Activated CD8-positive, alpha-beta memory T cell treated with anti-CD3 and anti-CD28 coated beads, Interleukin-2, amount 50 U/mL, for 48 hours (primary cell): ENCODE data around the gene PRSS57.
A peak's percentile ranks its signal among the peaks of the same experiment; 100 is the strongest.

Experiments
- DNase-seq: peaks from one replicate; pipeline ENCODE4 v3.0.0-alpha.2; 2020

PRSS57 gene

GRCh38 chr19:648904-649801 lies 46.1 kb downstream of the PRSS57 start:
- DNase-seq = no peak

GRCh38 chr19:648305-648704 lies 46.9 kb downstream of the PRSS57 start:
- no peak for DNase-seq

- DNase-seq = no peak
Measured at GRCh38 chr19:647566-648284, 47.5 kb downstream of the PRSS57 start.

- DNase-seq = no peak
Measured at GRCh38 chr19:646779-647565, 48.3 kb downstream of the PRSS57 start.

- DNase-seq = no peak
Measured at GRCh38 chr19:645912-646778, 49.1 kb downstream of the PRSS57 start.

GRCh38 chr19:644789-645188 lies 50.5 kb downstream of the PRSS57 start:
- no peak for DNase-seq

GRCh38 chr19:644363-644762 lies 50.9 kb downstream of the PRSS57 start:
- no peak for DNase-seq

GRCh38 chr19:643736-644135 lies 51.5 kb downstream of the PRSS57 start:
- DNase-seq = no peak

- DNase-seq = no peak
Measured at GRCh38 chr19:642767-643727, 52.2 kb downstream of the PRSS57 start.

- DNase-seq = no peak
Measured at GRCh38 chr19:641702-642101, 53.5 kb downstream of the PRSS57 start.

- DNase-seq = no peak
Measured at GRCh38 chr19:640606-641189, 54.6 kb downstream of the PRSS57 start.

GRCh38 chr19:640161-640558 lies 55.1 kb downstream of the PRSS57 start:
- no peak for DNase-seq

GRCh38 chr19:639253-640160 lies 55.7 kb downstream of the PRSS57 start, which contains the start of gene FGF22:
TSS of gene FGF22 (plus strand) at chr19:639879. CDS start at chr19:639926, 47 bp downstream.
- peak; percentile 98 for DNase-seq

- no peak for DNase-seq
Measured at GRCh38 chr19:638906-639252, 56.4 kb downstream of the PRSS57 start.
